Measurements from ENCODE around the gene BCAP29. TPM values are rescaled to one million over a fixed set of nuclear protein-coding genes. Genes with fewer than 3 reads are reported as not detected.
"Not testable (repeated sequence)": the region's sequence is repeated elsewhere in the genome, so short reads cannot be mapped to it uniquely, and the experiment has no call there.

BCAP29 gene
- total RNA-seq: 43.5 and 44.5 TPM in 2 replicates

GRCh38 chr7:107579885-107580715, at the start of gene BCAP29:
Gene BCAP29 (plus strand): TSS chr7:107580246. CDS start chr7:107580773, 527 bp downstream.
- intact Hi-C loops (cut with micrococcal nuclease): loop anchor here (1.0 to 5.0 kb wide), 6 partner anchors 17 to 413 kb away; partner anchors contain the start of genes COG5, DLD, DUS4L and HBP1
- Mint-ChIP-seq H3K9me3 (no peaks in the 10 kb centered on the region), H3K4me3 (peak within 1 kb of the TSS; percentile 89), H3K27me3 (ENCODE audit: insufficient read depth) (no peaks in the 10 kb centered on the region), H3K4me1 (ENCODE audit: low read depth) (peaks cover 26% of the 10 kb centered on the region), H3K36me3 (ENCODE audit: low read depth) (peaks cover 24% of the 10 kb centered on the region), H3K27ac (peak within 1 kb of the TSS; percentile 86)
- peak; percentile 65 for DNase-seq (ENCODE audit: low spot score)

GRCh38 chr7:107530751-107531150, 49.3 kb upstream of the BCAP29 start:
- H3K4me3 Mint-ChIP-seq: no peak overlapping the region
- peaks cover 30% of the 10 kb centered on the region for H3K36me3 Mint-ChIP-seq (ENCODE audit: low read depth)
- H3K27me3 Mint-ChIP-seq (ENCODE audit: insufficient read depth): no peaks in the 10 kb centered on the region
- H3K9me3 Mint-ChIP-seq: peaks cover 10% of the 10 kb centered on the region
- DNase-seq (ENCODE audit: low spot score): no peak
- no peak overlapping the region for H3K27ac Mint-ChIP-seq
- H3K4me1 Mint-ChIP-seq (ENCODE audit: low read depth): peaks cover 23% of the 10 kb centered on the region
- intact Hi-C loops (cut with micrococcal nuclease): no loop called here

GRCh38 chr7:107534139-107534538, 45.9 kb upstream of the BCAP29 start:
- H3K27me3 Mint-ChIP-seq (ENCODE audit: insufficient read depth): no peaks in the 10 kb centered on the region
- H3K4me3 Mint-ChIP-seq: no peak overlapping the region
- DNase-seq (ENCODE audit: low spot score): no peak
- H3K36me3 Mint-ChIP-seq (ENCODE audit: low read depth): peaks cover 30% of the 10 kb centered on the region
- H3K4me1 Mint-ChIP-seq (ENCODE audit: low read depth): peaks cover 20% of the 10 kb centered on the region
- no peak overlapping the region for H3K27ac Mint-ChIP-seq
- H3K9me3 Mint-ChIP-seq: peaks cover 10% of the 10 kb centered on the region
- intact Hi-C loops (cut with micrococcal nuclease): no loop called here

GRCh38 chr7:107537228-107537627, 42.8 kb upstream of the BCAP29 start:
- H3K27me3 Mint-ChIP-seq (ENCODE audit: insufficient read depth); intact Hi-C loops (cut with micrococcal nuclease); DNase-seq (ENCODE audit: low spot score); H3K4me3 Mint-ChIP-seq; H3K27ac Mint-ChIP-seq: not testable (repeated sequence)
- H3K36me3 Mint-ChIP-seq (ENCODE audit: low read depth): peaks cover 36% of the 10 kb centered on the region
- H3K9me3 Mint-ChIP-seq: peaks cover 10% of the 10 kb centered on the region
- H3K4me1 Mint-ChIP-seq (ENCODE audit: low read depth): peaks cover 20% of the 10 kb centered on the region

GRCh38 chr7:107538001-107538400, 42.0 kb upstream of the BCAP29 start:
- Mint-ChIP-seq H3K36me3 (ENCODE audit: low read depth) (peaks cover 38% of the 10 kb centered on the region), H3K4me3 (no peak overlapping the region), H3K27me3 (ENCODE audit: insufficient read depth) (no peaks in the 10 kb centered on the region), H3K4me1 (ENCODE audit: low read depth) (peaks cover 16% of the 10 kb centered on the region), H3K9me3 (peaks cover 10% of the 10 kb centered on the region), H3K27ac (no peak overlapping the region)
- no peak for DNase-seq (ENCODE audit: low spot score)
- intact Hi-C loops (cut with micrococcal nuclease): no loop called here

- intact Hi-C loops (cut with micrococcal nuclease): no loop called here
- Mint-ChIP-seq H3K36me3 (ENCODE audit: low read depth) (peaks cover 51% of the 10 kb centered on the region), H3K9me3 (peaks cover 28% of the 10 kb centered on the region), H3K4me3 (no peak overlapping the region), H3K4me1 (ENCODE audit: low read depth) (no peaks in the 10 kb centered on the region), H3K27me3 (ENCODE audit: insufficient read depth) (no peaks in the 10 kb centered on the region), H3K27ac (no peak overlapping the region)
- DNase-seq (ENCODE audit: low spot score): no peak
Measured at GRCh38 chr7:107543338-107543993, 36.6 kb upstream of the BCAP29 start.

GRCh38 chr7:107544848-107545591, 35.0 kb upstream of the BCAP29 start:
- peaks cover 50% of the 10 kb centered on the region for H3K36me3 Mint-ChIP-seq (ENCODE audit: low read depth)
- H3K27me3 Mint-ChIP-seq (ENCODE audit: insufficient read depth): no peaks in the 10 kb centered on the region
- intact Hi-C loops (cut with micrococcal nuclease): no loop called here
- H3K27ac Mint-ChIP-seq: no peak overlapping the region
- no peak for DNase-seq (ENCODE audit: low spot score)
- no peak overlapping the region for H3K4me3 Mint-ChIP-seq
- peaks cover 28% of the 10 kb centered on the region for H3K9me3 Mint-ChIP-seq
- no peaks in the 10 kb centered on the region for H3K4me1 Mint-ChIP-seq (ENCODE audit: low read depth)

GRCh38 chr7:107551936-107552335, 28.1 kb upstream of the BCAP29 start:
- no peak for DNase-seq (ENCODE audit: low spot score)
- H3K36me3 Mint-ChIP-seq (ENCODE audit: low read depth): peaks cover 51% of the 10 kb centered on the region
- no peak overlapping the region for H3K4me3 Mint-ChIP-seq
- intact Hi-C loops (cut with micrococcal nuclease): loop anchor here (1.0 kb wide), 1 partner anchor 8 kb away; no protein-coding TSS in a partner anchor
- peaks cover 26% of the 10 kb centered on the region for H3K4me1 Mint-ChIP-seq (ENCODE audit: low read depth)
- no peaks in the 10 kb centered on the region for H3K27me3 Mint-ChIP-seq (ENCODE audit: insufficient read depth)
- peaks cover 5% of the 10 kb centered on the region for H3K9me3 Mint-ChIP-seq
- no peak overlapping the region for H3K27ac Mint-ChIP-seq

GRCh38 chr7:107555893-107556292, 24.2 kb upstream of the BCAP29 start:
- H3K27ac Mint-ChIP-seq: no peak overlapping the region
- H3K36me3 Mint-ChIP-seq (ENCODE audit: low read depth): peaks cover 32% of the 10 kb centered on the region

GRCh38 chr7:107559864-107560263, 20.2 kb upstream of the BCAP29 start:
- intact Hi-C loops (cut with micrococcal nuclease): loop anchor here (1.0 to 10.0 kb wide), 5 partner anchors 8 to 1012 kb away; partner anchors contain the start of gene PIK3CG

More at GRCh38 chr7:107555893-107556292, 24.2 kb upstream of the BCAP29 start:
- Mint-ChIP-seq H3K4me1 (ENCODE audit: low read depth) (peaks cover 46% of the 10 kb centered on the region), H3K9me3 (no peaks in the 10 kb centered on the region), H3K4me3 (no peak overlapping the region), H3K27me3 (ENCODE audit: insufficient read depth) (no peaks in the 10 kb centered on the region)
- DNase-seq (ENCODE audit: low spot score): no peak
- intact Hi-C loops (cut with micrococcal nuclease): no loop called here

GRCh38 chr7:107560898-107561516, 19.0 kb upstream of the BCAP29 start:
- H3K4me1 Mint-ChIP-seq (ENCODE audit: low read depth): peaks cover 66% of the 10 kb centered on the region
- H3K9me3 Mint-ChIP-seq: no peaks in the 10 kb centered on the region
- peak overlapping the region; percentile 67 for H3K27ac Mint-ChIP-seq
- peak; percentile 17 for DNase-seq (ENCODE audit: low spot score)
- peak overlapping the region; percentile 89 for H3K4me3 Mint-ChIP-seq
- intact Hi-C loops (cut with micrococcal nuclease): loop anchor here (1.0 to 10.0 kb wide), 5 partner anchors 9 to 1011 kb away; partner anchors contain the start of gene PIK3CG
- no peaks in the 10 kb centered on the region for H3K27me3 Mint-ChIP-seq (ENCODE audit: insufficient read depth)
- H3K36me3 Mint-ChIP-seq (ENCODE audit: low read depth): peaks cover 17% of the 10 kb centered on the region

More at GRCh38 chr7:107559864-107560263, 20.2 kb upstream of the BCAP29 start:
- Mint-ChIP-seq H3K4me3 (peak overlapping the region; percentile 89), H3K9me3 (no peaks in the 10 kb centered on the region), H3K36me3 (ENCODE audit: low read depth) (peaks cover 20% of the 10 kb centered on the region), H3K4me1 (ENCODE audit: low read depth) (peaks cover 64% of the 10 kb centered on the region), H3K27me3 (ENCODE audit: insufficient read depth) (no peaks in the 10 kb centered on the region), H3K27ac (no peak overlapping the region)
- no peak for DNase-seq (ENCODE audit: low spot score)

All from activated T-helper 1 cell treated with anti-CD3 and anti-CD28 coated beads, Interleukin-12 subunit alpha, Interleukin-12 subunit beta, Interleukin-2, Interleukin-4 antibody, amounts not matched to agents 30 ng/mL and 10 ng/mL and 1 ng/mL, durations not matched to agents 14 hours and 24 hours and 36 hours (primary cell).